Measurements from ENCODE around the gene NCKAP1. TPM values are rescaled to one million over a fixed set of nuclear protein-coding genes. Genes with fewer than 3 reads are reported as not detected.

NCKAP1 gene
- total and polyA plus RNA-seq, 12 donors: 26.8 to 134 (median 104) TPM

DNA sequence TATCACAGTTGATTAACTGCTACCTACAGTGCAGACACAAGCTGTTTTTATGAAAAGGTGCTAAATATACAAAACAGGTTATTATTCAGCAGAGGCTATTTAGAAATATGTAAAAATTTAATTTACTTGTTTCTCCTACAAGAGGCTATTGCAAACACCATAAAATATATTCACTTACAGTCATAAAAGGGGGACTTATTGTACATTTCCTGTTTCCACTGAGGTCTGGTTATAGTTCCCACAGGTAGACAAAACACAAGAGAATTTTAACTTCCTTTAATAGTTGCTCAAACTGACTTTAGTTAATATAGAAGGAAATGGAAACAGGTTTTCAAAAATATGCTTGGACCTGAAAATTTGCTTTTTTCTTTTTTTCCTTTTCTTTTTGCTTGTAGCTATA lies 131.8 kb downstream of the NCKAP1 start:
- Histone ChIP-seq H3K36me3 (replicated peaks in 1 of 2) (no peaks in the 10 kb centered on the region), H3K27ac (no peak overlapping the region), H3K4me3 (peak overlapping the region in 1 of 4 donors; percentile 8), H3K4me1 (replicated peaks in 1 of 2) (no peaks in the 10 kb centered on the region), H3K27me3 (no peaks in the 10 kb centered on the region), H3K9me3 (replicated peaks in 1 of 3) (no peaks in the 10 kb centered on the region)
- DNase-seq: no peak
- intact Hi-C loops (cut with DNase I): no loop called here
- TF ChIP-seq, protein P1, sequence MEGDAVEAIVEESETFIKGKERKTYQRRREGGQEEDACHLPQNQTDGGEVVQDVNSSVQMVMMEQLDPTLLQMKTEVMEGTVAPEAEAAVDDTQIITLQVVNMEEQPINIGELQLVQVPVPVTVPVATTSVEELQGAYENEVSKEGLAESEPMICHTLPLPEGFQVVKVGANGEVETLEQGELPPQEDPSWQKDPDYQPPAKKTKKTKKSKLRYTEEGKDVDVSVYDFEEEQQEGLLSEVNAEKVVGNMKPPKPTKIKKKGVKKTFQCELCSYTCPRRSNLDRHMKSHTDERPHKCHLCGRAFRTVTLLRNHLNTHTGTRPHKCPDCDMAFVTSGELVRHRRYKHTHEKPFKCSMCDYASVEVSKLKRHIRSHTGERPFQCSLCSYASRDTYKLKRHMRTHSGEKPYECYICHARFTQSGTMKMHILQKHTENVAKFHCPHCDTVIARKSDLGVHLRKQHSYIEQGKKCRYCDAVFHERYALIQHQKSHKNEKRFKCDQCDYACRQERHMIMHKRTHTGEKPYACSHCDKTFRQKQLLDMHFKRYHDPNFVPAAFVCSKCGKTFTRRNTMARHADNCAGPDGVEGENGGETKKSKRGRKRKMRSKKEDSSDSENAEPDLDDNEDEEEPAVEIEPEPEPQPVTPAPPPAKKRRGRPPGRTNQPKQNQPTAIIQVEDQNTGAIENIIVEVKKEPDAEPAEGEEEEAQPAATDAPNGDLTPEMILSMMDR (IDR thresholded peaks at IDR 0.05): no peak
- TF ChIP-seq POLR2A (IDR thresholded peaks at IDR 0.05): no peak

- no peaks in the 10 kb centered on the region for H3K36me3 ChIP-seq (replicated peaks in 1 of 2)
- no peaks in the 10 kb centered on the region for H3K4me1 ChIP-seq (replicated peaks in 1 of 2)
- TF ChIP-seq, protein P1 (IDR thresholded peaks at IDR 0.05): no peak
- no peak for TF ChIP-seq POLR2A (IDR thresholded peaks at IDR 0.05)
- DNase-seq: no peak
- H3K4me3 ChIP-seq: no peak overlapping the region
- H3K27me3 ChIP-seq: no peaks in the 10 kb centered on the region
- intact Hi-C loops (cut with DNase I): no loop called here
- H3K9me3 ChIP-seq (replicated peaks in 1 of 3): no peaks in the 10 kb centered on the region
- WGBS, 4 donors: 90 to 92% (median 91%) methylated on average over 1 of the region's 1 CpG
- H3K27ac ChIP-seq: no peak overlapping the region
These were observed 133.4 kb downstream of the NCKAP1 start for GRCh38 chr2:182904844-182905243.

- no peaks in the 10 kb centered on the region for H3K9me3 ChIP-seq (replicated peaks in 1 of 3)
- 86 to 96% (median 90%) methylated on average over 2 of the region's 2 CpGs for WGBS, 4 donors
- H3K4me1 ChIP-seq (replicated peaks in 1 of 2): no peaks in the 10 kb centered on the region
- TF ChIP-seq, protein P1 (IDR thresholded peaks at IDR 0.05): no peak
- TF ChIP-seq POLR2A (IDR thresholded peaks at IDR 0.05): no peak
- H3K27me3 ChIP-seq: no peaks in the 10 kb centered on the region
- no peak for DNase-seq
- intact Hi-C loops (cut with DNase I): no loop called here
- no peak overlapping the region for H3K27ac ChIP-seq
- no peaks in the 10 kb centered on the region for H3K36me3 ChIP-seq (replicated peaks in 1 of 2)
- H3K4me3 ChIP-seq: no peak overlapping the region
These were observed 134.7 kb downstream of the NCKAP1 start for GRCh38 chr2:182903566-182903965.

- H3K4me1 ChIP-seq (replicated peaks in 1 of 2): no peaks in the 10 kb centered on the region
- TF ChIP-seq, protein P1 (IDR thresholded peaks at IDR 0.05): no peak
- no peak for TF ChIP-seq POLR2A (IDR thresholded peaks at IDR 0.05)
- intact Hi-C loops (cut with DNase I): no loop called here
- 88 to 97% (median 96%) methylated on average over 4 to 6 of the region's 6 CpGs for WGBS, 4 donors
- DNase-seq: no peak
- no peak overlapping the region for H3K4me3 ChIP-seq
- H3K27me3 ChIP-seq: no peaks in the 10 kb centered on the region
- no peaks in the 10 kb centered on the region for H3K36me3 ChIP-seq (replicated peaks in 1 of 2)
- no peak overlapping the region for H3K27ac ChIP-seq
- no peaks in the 10 kb centered on the region for H3K9me3 ChIP-seq (replicated peaks in 1 of 3)
These were observed 136.5 kb downstream of the NCKAP1 start for GRCh38 chr2:182901748-182902147.
